MG63 (cell line): ENCODE data around the gene NCK1. TPM values are rescaled to one million over a fixed set of nuclear protein-coding genes. Genes with fewer than 3 reads are reported as not detected.
"Not testable (repeated sequence)": the region's sequence is repeated elsewhere in the genome, so short reads cannot be mapped to it uniquely, and the experiment has no call there.

Source experiments
- DNase-seq: peaks from one replicate; pipeline ENCODE4 v3.0.0-alpha.2; 2020
- H3K27me3 ChIP-seq: fragments of 250-450 bp; sonication (Bioruptor Pico); 2 replicates; pipeline ENCODE4 v1.5.1; 2020; ENCODE audit warnings: mild to moderate bottlenecking, moderate library complexity
- H3K36me3 ChIP-seq: fragments of 250-450 bp; sonication (Bioruptor Pico); 2 replicates; pipeline ENCODE4 v1.5.1; 2020; ENCODE audit warnings: mild to moderate bottlenecking, moderate library complexity
- H3K4me3 ChIP-seq: fragments of 250-450 bp; sonication (Bioruptor Pico); 2 replicates; pipeline ENCODE4 v1.5.1; 2020; ENCODE audit warnings: mild to moderate bottlenecking, moderate library complexity
- H3K9me3 ChIP-seq: fragments of 250-450 bp; sonication (Bioruptor Pico); 2 replicates; pipeline ENCODE4 v1.5.1; 2020; ENCODE audit warnings: mild to moderate bottlenecking, moderate library complexity
- total RNA-seq: library from RNA; depleted of rRNA; stranded (reverse); fragments of >200 nt; shearing (Covaris generic); gene quantifications from 2 replicates; pipeline ENCODE4 v1.2.3, GENCODE V29; 2014; ENCODE audit warnings: low replicate concordance

NCK1 gene
- total RNA-seq, 1 experiment from 2014 or later, result 48.6 TPM

GRCh38 chr3:136898549-136898948 is 36.5 kb downstream of the NCK1 start:
- DNase-seq, result no peak
- peaks cover 22% of the 10 kb centered on the region for H3K9me3 ChIP-seq
- H3K36me3 ChIP-seq, result peaks cover 49% of the 10 kb centered on the region

GRCh38 chr3:136898954-136899353 is 36.9 kb downstream of the NCK1 start:
- Histone ChIP-seq H3K36me3 (peaks cover 53% of the 10 kb centered on the region), H3K4me3 (no peak overlapping the region), H3K9me3 (peaks cover 26% of the 10 kb centered on the region), H3K27me3 (no peaks in the 10 kb centered on the region)
- DNase-seq, result no peak

More at GRCh38 chr3:136898549-136898948, 36.5 kb downstream of the NCK1 start:
- no peaks in the 10 kb centered on the region for H3K27me3 ChIP-seq
- H3K4me3 ChIP-seq, result no peak overlapping the region

- H3K36me3 ChIP-seq, result peaks cover 59% of the 10 kb centered on the region
- no peaks in the 10 kb centered on the region for H3K27me3 ChIP-seq
- H3K4me3 ChIP-seq, result no peak overlapping the region
- no peak for DNase-seq
- peaks cover 34% of the 10 kb centered on the region for H3K9me3 ChIP-seq
Measured at GRCh38 chr3:136899622-136900158, 37.7 kb downstream of the NCK1 start.

- Histone ChIP-seq H3K36me3 (peaks cover 60% of the 10 kb centered on the region), H3K9me3 (peaks cover 41% of the 10 kb centered on the region)
- not testable (repeated sequence) for H3K4me3 ChIP-seq, DNase-seq, H3K27me3 ChIP-seq
Measured at GRCh38 chr3:136900694-136901093, 38.7 kb downstream of the NCK1 start.

GRCh38 chr3:136901391-136901790 is 39.4 kb downstream of the NCK1 start:
- H3K9me3 ChIP-seq, result peaks cover 41% of the 10 kb centered on the region
- no peak overlapping the region for H3K4me3 ChIP-seq
- H3K36me3 ChIP-seq, result peaks cover 60% of the 10 kb centered on the region
- no peak for DNase-seq
- H3K27me3 ChIP-seq, result no peaks in the 10 kb centered on the region

GRCh38 chr3:136902530-136902929 is 40.5 kb downstream of the NCK1 start:
- Histone ChIP-seq H3K36me3 (peaks cover 52% of the 10 kb centered on the region), H3K9me3 (peaks cover 41% of the 10 kb centered on the region)
- not testable (repeated sequence) for H3K4me3 ChIP-seq, H3K27me3 ChIP-seq, DNase-seq

GRCh38 chr3:136903899-136904298 is 41.9 kb downstream of the NCK1 start:
- no peak for DNase-seq
- peaks cover 50% of the 10 kb centered on the region for H3K36me3 ChIP-seq
- H3K9me3 ChIP-seq, result peaks cover 41% of the 10 kb centered on the region
- H3K27me3 ChIP-seq, result no peaks in the 10 kb centered on the region
- H3K4me3 ChIP-seq, result no peak overlapping the region

- Histone ChIP-seq H3K4me3 (no peak overlapping the region), H3K27me3 (no peaks in the 10 kb centered on the region), H3K36me3 (peaks cover 44% of the 10 kb centered on the region), H3K9me3 (peaks cover 44% of the 10 kb centered on the region)
- no peak for DNase-seq
Measured at GRCh38 chr3:136904746-136905145, 42.7 kb downstream of the NCK1 start.

GRCh38 chr3:136905549-136905948 is 43.5 kb downstream of the NCK1 start:
- H3K36me3 ChIP-seq, result peaks cover 36% of the 10 kb centered on the region
- no peak for DNase-seq
- H3K4me3 ChIP-seq, result no peak overlapping the region
- no peaks in the 10 kb centered on the region for H3K27me3 ChIP-seq
- peaks cover 36% of the 10 kb centered on the region for H3K9me3 ChIP-seq

GRCh38 chr3:136906725-136907124 is 44.7 kb downstream of the NCK1 start:
- Histone ChIP-seq H3K9me3 (peaks cover 42% of the 10 kb centered on the region), H3K27me3 (no peaks in the 10 kb centered on the region), H3K4me3 (no peak overlapping the region), H3K36me3 (peaks cover 42% of the 10 kb centered on the region)
- DNase-seq, result no peak

GRCh38 chr3:136908297-136908696 is 46.3 kb downstream of the NCK1 start:
- no peak for DNase-seq
- peaks cover 38% of the 10 kb centered on the region for H3K36me3 ChIP-seq
- no peaks in the 10 kb centered on the region for H3K27me3 ChIP-seq
- peaks cover 38% of the 10 kb centered on the region for H3K9me3 ChIP-seq
- H3K4me3 ChIP-seq, result no peak overlapping the region

- peaks cover 36% of the 10 kb centered on the region for H3K36me3 ChIP-seq
- no peak overlapping the region for H3K4me3 ChIP-seq
- H3K9me3 ChIP-seq, result peaks cover 29% of the 10 kb centered on the region
- DNase-seq, result no peak
- H3K27me3 ChIP-seq, result no peaks in the 10 kb centered on the region
Measured at GRCh38 chr3:136909187-136909586, 47.2 kb downstream of the NCK1 start.

- DNase-seq, result no peak
- Histone ChIP-seq H3K27me3 (no peaks in the 10 kb centered on the region), H3K4me3 (no peak overlapping the region), H3K9me3 (peaks cover 20% of the 10 kb centered on the region), H3K36me3 (peaks cover 40% of the 10 kb centered on the region)
Measured at GRCh38 chr3:136910697-136911096, 48.7 kb downstream of the NCK1 start.

- Histone ChIP-seq H3K27me3 (no peaks in the 10 kb centered on the region), H3K4me3 (no peak overlapping the region), H3K36me3 (peaks cover 41% of the 10 kb centered on the region), H3K9me3 (peaks cover 20% of the 10 kb centered on the region)
- DNase-seq, result no peak
Measured at GRCh38 chr3:136913168-136913567, 51.2 kb downstream of the NCK1 start.

- Histone ChIP-seq H3K9me3 (peaks cover 18% of the 10 kb centered on the region), H3K4me3 (no peak overlapping the region), H3K27me3 (no peaks in the 10 kb centered on the region), H3K36me3 (peaks cover 49% of the 10 kb centered on the region)
- no peak for DNase-seq
Measured at GRCh38 chr3:136914739-136915138, 52.7 kb downstream of the NCK1 start.

GRCh38 chr3:136916223-136916622 is 54.2 kb downstream of the NCK1 start:
- DNase-seq, result no peak
- H3K27me3 ChIP-seq, result no peaks in the 10 kb centered on the region
- peaks cover 13% of the 10 kb centered on the region for H3K9me3 ChIP-seq
- peaks cover 52% of the 10 kb centered on the region for H3K36me3 ChIP-seq
- no peak overlapping the region for H3K4me3 ChIP-seq

GRCh38 chr3:136919799-136920580 is 58.0 kb downstream of the NCK1 start:
- peaks cover 35% of the 10 kb centered on the region for H3K36me3 ChIP-seq
- H3K27me3 ChIP-seq, result no peaks in the 10 kb centered on the region
- H3K9me3 ChIP-seq, result peaks cover 4% of the 10 kb centered on the region; the same call in 1 of the 2 replicates
- H3K4me3 ChIP-seq, result no peak overlapping the region
- no peak for DNase-seq
